ENCODE data around the gene SORBS2.

Gene SORBS2

DNA sequence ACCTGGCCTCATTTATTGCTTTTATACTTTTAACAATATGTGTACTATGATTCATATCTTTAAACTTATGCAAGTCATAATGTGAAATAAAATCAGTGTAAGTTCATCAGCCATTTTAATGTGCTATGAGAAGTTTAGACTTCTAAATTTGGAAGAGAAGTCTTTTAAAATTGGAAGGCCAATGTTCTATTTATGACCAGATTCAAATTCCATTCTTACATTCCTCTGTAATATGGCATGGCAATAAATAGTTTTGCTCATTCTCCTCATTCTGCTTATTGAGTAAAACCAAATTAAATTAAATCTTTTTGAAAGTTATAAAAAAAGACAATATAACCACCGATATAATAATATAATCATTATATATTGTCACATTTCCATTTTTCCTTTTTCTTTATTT, 126.2 kb downstream of the SORBS2 start:
- Mint-ChIP-seq H3K9me3 (no peaks in the 10 kb centered on the region), H3K4me1 (no peaks in the 10 kb centered on the region), H3K27me3 (peaks cover 2% of the 10 kb centered on the region), H3K36me3 (no peaks in the 10 kb centered on the region), H3K4me3 (no peak overlapping the region), H3K27ac (no peak overlapping the region)
- ATAC-seq: no peak

DNA sequence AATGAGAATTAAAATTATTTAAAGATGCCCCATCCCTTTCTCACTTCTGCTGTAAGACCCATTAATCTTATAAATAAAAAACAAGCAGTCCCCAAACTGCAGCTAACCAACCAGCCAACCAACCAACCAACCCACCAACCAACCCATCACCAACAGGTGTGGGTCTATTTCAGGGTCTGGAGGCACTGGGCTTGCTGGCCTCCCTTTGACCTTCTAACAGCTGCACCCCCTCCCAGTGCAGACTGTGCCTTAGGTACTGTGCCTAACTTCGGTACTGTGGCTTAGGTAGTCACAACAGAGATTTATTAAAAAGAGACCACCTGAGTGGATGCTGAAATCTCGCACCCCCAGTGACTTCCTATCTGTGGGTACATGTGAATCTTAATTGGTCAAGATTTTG, 128.1 kb downstream of the SORBS2 start:
- Mint-ChIP-seq H3K9me3 (no peaks in the 10 kb centered on the region), H3K4me1 (no peaks in the 10 kb centered on the region), H3K4me3 (no peak overlapping the region), H3K36me3 (no peaks in the 10 kb centered on the region), H3K27me3 (peaks cover 9% of the 10 kb centered on the region), H3K27ac (no peak overlapping the region)
- no peak for ATAC-seq

DNA sequence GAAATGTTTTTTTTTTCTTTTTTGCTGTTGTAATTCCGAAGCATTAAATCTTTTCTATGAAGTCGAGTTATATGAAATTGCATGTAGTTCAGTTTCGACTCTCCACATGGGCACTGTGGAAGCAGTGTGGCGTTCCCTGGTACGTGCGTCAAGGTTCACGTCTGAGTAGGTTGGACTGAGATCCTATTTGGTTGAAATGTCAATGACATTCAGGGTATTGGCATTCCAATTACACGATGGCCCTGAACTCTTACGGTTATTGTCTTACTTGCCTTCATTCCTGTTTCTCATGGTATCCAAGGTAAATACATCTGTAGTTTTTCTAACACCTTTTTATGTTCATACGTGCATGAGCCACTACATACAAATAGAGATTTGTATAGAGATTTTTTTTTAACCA, 128.8 kb downstream of the SORBS2 start:
- Mint-ChIP-seq H3K36me3 (no peaks in the 10 kb centered on the region), H3K4me1 (no peaks in the 10 kb centered on the region), H3K4me3 (no peak overlapping the region), H3K27ac (no peak overlapping the region), H3K27me3 (peaks cover 9% of the 10 kb centered on the region), H3K9me3 (no peaks in the 10 kb centered on the region)
- ATAC-seq: no peak

DNA sequence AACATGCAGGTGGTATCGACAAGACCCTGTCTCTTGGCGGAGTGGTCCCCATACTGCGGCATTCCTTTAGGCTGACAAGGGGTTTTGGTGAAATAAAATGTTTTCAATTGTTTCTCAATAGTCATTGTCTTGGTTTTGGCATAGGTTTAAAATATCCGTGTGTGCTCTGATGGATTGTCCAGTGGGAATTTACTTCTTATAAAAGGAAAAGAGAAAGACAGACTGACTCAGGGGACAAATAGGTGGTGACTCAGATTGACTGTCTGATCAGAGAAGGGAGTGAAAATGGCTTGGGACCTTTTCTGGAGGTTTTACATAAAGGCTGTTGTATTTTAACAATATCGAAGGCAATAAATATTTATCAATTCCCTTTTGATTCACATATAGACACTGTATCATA, 129.8 kb downstream of the SORBS2 start:
- Mint-ChIP-seq H3K36me3 (no peaks in the 10 kb centered on the region), H3K4me3 (no peak overlapping the region), H3K4me1 (no peaks in the 10 kb centered on the region), H3K9me3 (peaks cover under 1% of the 10 kb centered on the region), H3K27me3 (peaks cover 9% of the 10 kb centered on the region), H3K27ac (no peak overlapping the region)
- no peak for ATAC-seq

DNA sequence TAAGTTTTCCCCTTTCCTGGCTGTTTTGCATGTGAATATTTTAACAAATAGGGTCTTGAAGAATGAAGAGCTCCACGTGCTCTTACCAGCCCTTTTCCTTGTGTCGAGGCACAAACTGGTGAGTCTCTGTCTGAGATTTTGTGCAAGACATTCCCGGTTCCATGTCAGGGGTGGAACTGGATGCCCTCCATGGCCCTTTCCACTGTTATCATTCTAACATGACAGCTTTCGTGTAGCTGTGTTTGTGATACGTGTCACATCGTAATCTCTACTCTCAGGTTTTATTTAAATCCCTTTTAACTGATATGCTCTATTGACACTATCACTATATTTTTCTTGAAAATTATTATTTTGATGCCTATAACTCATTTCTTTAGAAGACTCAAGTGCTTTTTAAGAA, 130.4 kb downstream of the SORBS2 start:
- no peak overlapping the region for H3K27ac Mint-ChIP-seq
- no peaks in the 10 kb centered on the region for H3K36me3 Mint-ChIP-seq
- no peaks in the 10 kb centered on the region for H3K4me1 Mint-ChIP-seq
- H3K27me3 Mint-ChIP-seq: peaks cover 9% of the 10 kb centered on the region
- H3K4me3 Mint-ChIP-seq: no peak overlapping the region
- peaks cover 2% of the 10 kb centered on the region for H3K9me3 Mint-ChIP-seq
- no peak for ATAC-seq

DNA sequence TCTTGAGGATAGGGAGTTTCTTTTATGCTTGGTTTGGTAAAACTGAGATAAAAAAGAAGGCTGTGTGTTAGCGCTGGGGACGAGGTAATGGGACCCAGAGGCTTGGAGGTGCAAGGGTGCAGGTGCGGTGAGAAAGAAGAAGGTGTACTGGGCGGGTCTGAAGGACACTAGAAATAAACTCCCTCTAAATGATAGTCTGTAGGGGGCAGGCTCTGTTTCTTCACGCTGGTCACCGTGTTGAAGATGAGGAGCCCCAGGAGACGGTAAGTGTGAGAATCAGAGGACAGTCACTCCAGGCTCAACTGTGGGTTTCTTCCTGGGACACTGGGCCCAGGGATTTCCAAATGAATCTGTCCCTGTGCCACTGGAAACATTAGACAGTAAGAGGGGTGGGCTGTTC, 131.4 kb downstream of the SORBS2 start:
- no peaks in the 10 kb centered on the region for H3K4me1 Mint-ChIP-seq
- H3K27me3 Mint-ChIP-seq: peaks cover 9% of the 10 kb centered on the region
- H3K4me3 Mint-ChIP-seq: no peak overlapping the region
- no peak overlapping the region for H3K27ac Mint-ChIP-seq
- ATAC-seq: no peak
- H3K9me3 Mint-ChIP-seq: peaks cover 2% of the 10 kb centered on the region
- no peaks in the 10 kb centered on the region for H3K36me3 Mint-ChIP-seq

DNA sequence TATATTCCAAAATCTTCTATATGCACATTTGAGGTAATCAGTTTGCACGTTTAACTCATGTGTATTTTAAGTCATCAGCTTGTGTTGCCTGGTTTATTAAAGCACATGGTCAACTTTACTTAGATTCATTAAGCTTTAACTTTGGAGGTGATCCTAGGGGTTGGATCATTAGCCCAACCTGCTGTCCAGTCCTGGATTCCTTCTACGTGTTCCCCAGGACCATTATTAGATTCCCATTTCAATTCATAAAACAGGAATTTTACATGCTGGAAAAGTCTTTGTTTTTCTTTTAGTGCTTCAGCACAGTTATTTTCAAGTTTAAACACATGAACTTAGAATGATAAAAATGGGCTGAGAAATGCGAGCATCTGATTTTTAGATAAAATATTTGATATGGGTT, 132.5 kb downstream of the SORBS2 start:
- H3K4me1 Mint-ChIP-seq: no peaks in the 10 kb centered on the region
- ATAC-seq: no peak

DNA sequence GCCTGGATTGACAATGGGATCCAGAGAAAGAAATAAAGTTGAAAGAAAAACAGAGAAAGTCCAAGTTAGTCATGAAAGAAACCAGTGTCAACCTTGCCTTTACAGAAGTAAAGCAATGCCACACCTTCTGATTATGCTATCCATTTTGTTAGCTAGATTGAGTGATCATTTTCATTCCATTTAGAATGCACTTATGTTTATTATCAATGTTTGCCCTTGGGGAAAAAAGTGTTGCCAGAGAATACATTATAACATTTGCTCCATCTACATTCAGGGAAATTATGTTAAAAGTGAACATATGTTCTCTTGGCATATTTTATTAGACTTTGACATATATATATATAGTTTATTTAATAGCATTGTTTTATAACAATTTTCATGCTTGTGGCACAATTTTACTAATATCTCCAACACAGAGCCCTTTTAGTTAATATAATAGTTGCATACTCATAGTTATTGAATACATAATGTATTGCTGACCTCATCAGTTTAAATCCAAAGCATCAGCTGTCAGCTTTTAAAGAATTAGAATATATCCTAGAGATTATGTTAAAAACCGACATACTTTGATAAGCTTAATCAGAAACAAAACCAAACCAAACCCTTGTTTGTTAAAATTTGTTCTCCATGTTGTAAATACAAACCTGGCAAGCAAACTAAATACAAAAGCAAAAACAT, 134.2 kb downstream of the SORBS2 start:
- no peaks in the 10 kb centered on the region for H3K4me1 Mint-ChIP-seq
- no peak for ATAC-seq
- H3K9me3 Mint-ChIP-seq: peaks cover 2% of the 10 kb centered on the region
- H3K36me3 Mint-ChIP-seq: no peaks in the 10 kb centered on the region
- peaks cover 27% of the 10 kb centered on the region for H3K27me3 Mint-ChIP-seq
- no peak overlapping the region for H3K4me3 Mint-ChIP-seq
- no peak overlapping the region for H3K27ac Mint-ChIP-seq

More for the DNA sequence above, 132.5 kb downstream of the SORBS2 start:
- Mint-ChIP-seq H3K4me3 (no peak overlapping the region), H3K9me3 (peaks cover 2% of the 10 kb centered on the region), H3K36me3 (no peaks in the 10 kb centered on the region), H3K27ac (no peak overlapping the region), H3K27me3 (peaks cover 20% of the 10 kb centered on the region)

DNA sequence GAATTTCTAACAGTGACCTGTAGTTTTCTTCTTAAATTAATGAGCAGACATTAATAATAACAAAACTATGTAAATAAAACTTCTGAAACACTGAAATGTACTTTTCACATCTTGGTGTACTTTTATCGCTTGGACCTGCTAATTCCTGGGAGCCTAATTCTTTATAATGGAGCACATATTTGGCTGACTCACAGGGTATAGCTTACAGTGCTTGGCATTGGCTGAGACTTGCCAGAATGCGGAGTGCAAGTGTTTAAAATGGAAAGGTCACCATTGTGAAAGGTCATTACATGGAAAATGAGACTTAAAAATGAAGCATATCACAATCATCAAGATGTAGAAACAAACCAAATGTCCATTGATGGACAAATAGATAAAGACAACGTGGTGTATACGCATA, 139.4 kb downstream of the SORBS2 start:
- Mint-ChIP-seq H3K4me3 (no peak overlapping the region), H3K36me3 (no peaks in the 10 kb centered on the region), H3K27ac (no peak overlapping the region), H3K27me3 (peaks cover 17% of the 10 kb centered on the region), H3K9me3 (peaks cover 2% of the 10 kb centered on the region), H3K4me1 (no peaks in the 10 kb centered on the region)
- no peak for ATAC-seq

DNA sequence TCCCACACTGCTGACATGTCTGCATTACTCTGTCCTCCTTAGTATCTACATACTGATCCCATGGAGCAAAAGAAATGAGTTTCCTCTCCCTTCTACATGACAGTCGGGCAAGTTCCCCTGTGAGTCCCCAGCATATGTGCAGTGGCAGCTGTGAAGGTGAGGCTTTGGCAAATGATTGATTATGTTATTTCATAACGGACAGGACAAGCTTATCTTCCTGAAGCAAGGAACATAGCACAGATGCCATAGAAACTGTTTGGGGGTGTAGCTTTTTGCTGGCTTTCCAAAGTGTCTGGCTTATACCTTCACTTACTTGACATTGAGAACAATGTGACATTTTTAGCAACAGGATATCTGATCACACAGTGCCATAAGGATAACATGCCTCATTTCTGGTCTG, 139.8 kb downstream of the SORBS2 start:
- no peaks in the 10 kb centered on the region for H3K4me1 Mint-ChIP-seq
- H3K27ac Mint-ChIP-seq: no peak overlapping the region
- H3K9me3 Mint-ChIP-seq: peaks cover under 1% of the 10 kb centered on the region
- H3K27me3 Mint-ChIP-seq: peaks cover 19% of the 10 kb centered on the region
- ATAC-seq: no peak
- no peak overlapping the region for H3K4me3 Mint-ChIP-seq
- H3K36me3 Mint-ChIP-seq: no peaks in the 10 kb centered on the region

DNA sequence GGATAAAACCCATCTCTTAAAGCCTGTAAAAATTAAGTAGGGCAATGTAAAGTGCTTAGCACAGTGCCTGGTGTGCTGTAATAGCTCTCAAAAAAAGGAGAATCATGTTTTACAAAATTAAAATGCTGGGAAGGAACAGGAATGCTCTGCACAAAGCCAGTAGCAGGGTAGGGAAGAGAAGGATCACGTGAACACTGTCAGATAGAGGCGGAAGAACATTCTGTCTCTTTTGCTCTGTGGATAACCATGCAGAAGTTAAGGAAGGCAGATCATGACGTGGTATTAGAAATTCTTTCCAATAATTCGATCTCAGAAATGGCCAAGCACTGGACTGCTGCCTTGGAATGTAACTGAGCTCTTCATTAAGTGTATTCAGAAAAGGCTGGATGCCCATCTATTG, 140.5 kb downstream of the SORBS2 start:
- Mint-ChIP-seq H3K27ac (no peak overlapping the region), H3K36me3 (no peaks in the 10 kb centered on the region), H3K4me3 (no peak overlapping the region), H3K27me3 (peaks cover 25% of the 10 kb centered on the region), H3K9me3 (no peaks in the 10 kb centered on the region), H3K4me1 (no peaks in the 10 kb centered on the region)
- no peak for ATAC-seq

DNA sequence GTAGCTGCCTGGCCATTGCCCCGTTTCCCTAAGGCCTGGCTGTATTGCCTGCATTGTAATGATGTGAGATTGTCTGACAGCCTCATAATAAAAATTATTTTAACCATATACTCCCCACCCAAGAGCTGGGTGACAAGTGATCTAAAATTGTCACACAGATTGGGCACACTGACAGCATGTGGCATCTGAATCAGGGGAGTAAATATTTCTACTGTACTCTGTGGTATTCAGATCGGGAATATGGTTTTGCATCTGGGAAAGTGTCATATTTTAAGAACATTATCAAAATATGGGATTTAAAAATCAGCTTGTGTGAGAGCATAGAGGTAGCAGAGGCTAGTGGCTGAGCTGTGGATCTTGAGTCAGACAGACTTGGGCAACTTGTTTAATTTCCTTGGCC, 140.9 kb downstream of the SORBS2 start:
- Mint-ChIP-seq H3K9me3 (no peaks in the 10 kb centered on the region), H3K27me3 (peaks cover 29% of the 10 kb centered on the region), H3K4me3 (no peak overlapping the region), H3K36me3 (no peaks in the 10 kb centered on the region), H3K27ac (no peak overlapping the region), H3K4me1 (no peaks in the 10 kb centered on the region)
- ATAC-seq: no peak

DNA sequence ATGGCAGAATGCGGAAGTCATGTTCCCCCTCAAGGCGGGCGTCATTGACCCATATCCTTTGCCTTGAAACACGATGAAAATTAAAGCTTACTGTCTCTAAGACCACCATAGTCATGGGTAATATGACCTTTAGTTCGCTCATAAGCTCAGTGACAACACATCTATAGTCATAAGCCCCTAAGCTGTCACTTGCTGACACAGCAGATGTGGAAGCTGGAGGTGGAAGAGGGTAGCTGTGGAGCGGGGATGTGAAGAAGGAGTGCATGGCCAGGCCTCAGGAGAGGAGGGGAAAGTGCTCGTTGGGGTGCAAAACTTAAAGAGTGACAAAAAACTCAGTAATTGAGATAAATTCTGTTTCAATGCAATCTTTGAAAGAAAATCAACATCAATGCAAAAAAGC, 142.7 kb downstream of the SORBS2 start:
- H3K4me1 Mint-ChIP-seq: no peaks in the 10 kb centered on the region
- no peak overlapping the region for H3K27ac Mint-ChIP-seq

DNA sequence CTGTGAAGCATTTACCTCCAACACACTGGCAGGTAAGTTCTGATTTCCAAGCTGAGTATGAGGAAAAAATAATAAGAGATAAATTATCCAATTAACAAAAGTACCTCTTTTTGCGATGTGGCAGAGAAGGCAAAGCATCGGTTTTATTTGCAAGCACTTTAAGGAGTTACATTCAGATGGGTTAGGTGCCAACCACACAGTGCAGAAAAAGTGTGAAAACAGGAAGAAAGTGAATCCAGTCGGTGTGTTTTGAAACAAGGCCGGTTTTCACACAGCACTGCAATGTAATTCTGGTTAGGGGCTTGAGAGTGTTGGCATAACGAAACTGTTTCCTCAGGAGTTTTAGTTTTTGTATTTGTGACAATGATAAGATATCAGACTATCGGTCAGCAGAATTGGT, 145.8 kb downstream of the SORBS2 start:
- Mint-ChIP-seq H3K27ac (no peak overlapping the region), H3K9me3 (no peaks in the 10 kb centered on the region), H3K4me1 (no peaks in the 10 kb centered on the region), H3K36me3 (no peaks in the 10 kb centered on the region), H3K4me3 (no peak overlapping the region), H3K27me3 (peaks cover 23% of the 10 kb centered on the region)
- ATAC-seq: no peak

More for the DNA sequence above, 142.7 kb downstream of the SORBS2 start:
- no peak overlapping the region for H3K4me3 Mint-ChIP-seq
- no peak for ATAC-seq
- no peaks in the 10 kb centered on the region for H3K36me3 Mint-ChIP-seq
- H3K27me3 Mint-ChIP-seq: peaks cover 27% of the 10 kb centered on the region
- no peaks in the 10 kb centered on the region for H3K9me3 Mint-ChIP-seq

DNA sequence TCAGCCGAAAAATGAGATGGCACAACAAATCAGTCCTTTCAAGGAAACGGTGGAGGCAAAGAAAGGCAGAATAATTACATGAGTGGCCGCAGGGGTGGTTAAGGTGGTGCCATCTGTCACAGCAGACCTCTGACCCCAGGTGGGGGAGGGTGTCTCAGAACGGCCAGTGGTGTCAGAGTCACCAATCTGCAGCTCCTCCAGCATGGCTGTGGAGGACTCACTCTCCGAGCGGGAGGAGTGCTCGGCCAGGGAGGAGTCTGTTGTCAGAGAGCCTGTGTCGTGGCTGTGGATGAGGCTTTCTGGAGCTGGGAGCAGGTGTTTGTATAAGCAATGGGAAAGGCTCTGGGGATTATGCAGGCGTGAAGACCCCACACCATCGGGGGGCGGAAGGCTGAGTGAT, 146.3 kb downstream of the SORBS2 start:
- Mint-ChIP-seq H3K27ac (no peak overlapping the region), H3K9me3 (no peaks in the 10 kb centered on the region), H3K4me3 (no peak overlapping the region), H3K36me3 (no peaks in the 10 kb centered on the region), H3K27me3 (peaks cover 23% of the 10 kb centered on the region), H3K4me1 (no peaks in the 10 kb centered on the region)
- no peak for ATAC-seq

DNA sequence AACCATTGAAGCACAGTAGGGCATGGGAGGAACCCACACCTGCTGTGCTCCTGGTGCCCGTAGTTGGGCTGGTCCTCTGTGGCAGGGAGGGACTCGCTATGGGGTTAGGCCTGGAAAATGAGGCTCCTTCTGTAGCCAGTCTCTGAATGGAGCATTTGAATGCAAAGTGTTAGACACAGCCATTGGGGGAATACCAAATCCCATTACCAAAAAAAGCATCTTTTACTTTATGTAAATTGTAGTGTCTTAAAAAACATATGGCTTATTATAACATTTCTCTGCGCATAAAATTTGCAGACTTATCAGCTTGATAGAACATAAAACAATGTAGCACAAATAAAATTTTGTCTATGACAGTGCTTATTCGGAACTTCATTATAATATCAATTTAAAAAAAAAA, 147.5 kb downstream of the SORBS2 start:
- no peak for ATAC-seq
- Mint-ChIP-seq H3K9me3 (no peaks in the 10 kb centered on the region), H3K4me1 (no peaks in the 10 kb centered on the region), H3K27ac (no peak overlapping the region), H3K4me3 (no peak overlapping the region), H3K36me3 (no peaks in the 10 kb centered on the region), H3K27me3 (peaks cover 27% of the 10 kb centered on the region)

Measured in stimulated activated memory B cell treated with anti-CD40 and anti-IgM and Interleukin-4, amounts not matched to agents 10 μg/mL and 1 μg/mL and 100 μg/mL, for 72 hours (primary cell).